NCI-H1436 treated with DMSO at 0.1 percent for 48 hours (cell line): ENCODE data around the gene SLC7A4.
"Not testable (repeated sequence)": the region's sequence is repeated elsewhere in the genome, so short reads cannot be mapped to it uniquely, and the experiment has no call there.

Source experiments
- DNase-seq: peaks from one replicate; lab custom pipeline; 2025; lab: John Stamatoyannopoulos, UW

SLC7A4 gene

GRCh38 chr22:21032037-21032867 is at the start of gene SLC7A4:
SLC7A4 (minus strand) TSS chr22:21032561; CDS start chr22:21031812, 749 bp downstream.
- no peak for DNase-seq

GRCh38 chr22:21080435-21081137 is 48.2 kb upstream of the SLC7A4 start:
- DNase-seq: no peak

GRCh38 chr22:21079493-21079892 is 47.1 kb upstream of the SLC7A4 start:
- DNase-seq: no peak

- no peak for DNase-seq
Observed at GRCh38 chr22:21078916-21079315, 46.6 kb upstream of the SLC7A4 start.

GRCh38 chr22:21077884-21078508 is 45.6 kb upstream of the SLC7A4 start:
- DNase-seq: no peak

- no peak for DNase-seq
Observed at GRCh38 chr22:21076912-21077625, 44.7 kb upstream of the SLC7A4 start.

- DNase-seq: no peak
Observed at GRCh38 chr22:21075516-21076138, 43.3 kb upstream of the SLC7A4 start.

- no peak for DNase-seq
Observed at GRCh38 chr22:21074102-21074715, 41.8 kb upstream of the SLC7A4 start.

GRCh38 chr22:21073482-21073881 is 41.1 kb upstream of the SLC7A4 start:
- DNase-seq: no peak

- DNase-seq: no peak
Observed at GRCh38 chr22:21073023-21073422, 40.7 kb upstream of the SLC7A4 start.

GRCh38 chr22:21071796-21072195 is 39.4 kb upstream of the SLC7A4 start:
- not testable (repeated sequence) for DNase-seq

- DNase-seq: no peak
Observed at GRCh38 chr22:21070690-21071615, 38.6 kb upstream of the SLC7A4 start.

GRCh38 chr22:21069375-21069774 is 37.0 kb upstream of the SLC7A4 start:
- no peak for DNase-seq

- no peak for DNase-seq
Observed at GRCh38 chr22:21068681-21069276, 36.4 kb upstream of the SLC7A4 start.

GRCh38 chr22:21067901-21068680 is 35.7 kb upstream of the SLC7A4 start:
- no peak for DNase-seq

GRCh38 chr22:21067075-21067900 is 34.9 kb upstream of the SLC7A4 start:
- DNase-seq: no peak

- no peak for DNase-seq
Observed at GRCh38 chr22:21064917-21065864, 32.8 kb upstream of the SLC7A4 start.
